BLaER1 (cell line): ENCODE data around the gene ARHGAP30.

ENCODE experiments used
- H3K27ac ChIP-seq: shearing (Covaris generic); formaldehyde crosslinking; 2 replicates; pipeline ENCODE4 v1.8.1; 2022
- H3K27me3 ChIP-seq: shearing (Covaris generic); formaldehyde crosslinking; 2 replicates; pipeline ENCODE4 v1.8.1; 2022
- H3K36me3 ChIP-seq: shearing (Covaris generic); formaldehyde crosslinking; 2 replicates; pipeline ENCODE4 v1.8.1; 2022
- H3K4me1 ChIP-seq: shearing (Covaris generic); formaldehyde crosslinking; 2 replicates; pipeline ENCODE4 v1.8.1; 2022
- H3K4me2 ChIP-seq: shearing (Covaris generic); formaldehyde crosslinking; 2 replicates; pipeline ENCODE4 v1.8.1; 2022
- H3K4me3 ChIP-seq: shearing (Covaris generic); formaldehyde crosslinking; 2 replicates; pipeline ENCODE4 v1.8.1; 2022
- H3K9ac ChIP-seq: shearing (Covaris generic); formaldehyde crosslinking; 2 replicates; pipeline ENCODE4 v1.8.1; 2022
- H3K9me3 ChIP-seq: shearing (Covaris generic); formaldehyde crosslinking; 2 replicates; pipeline ENCODE4 v1.8.1; 2022
- H4K20me1 ChIP-seq: shearing (Covaris generic); formaldehyde crosslinking; 2 replicates; pipeline ENCODE4 v1.8.1; 2022
- Cebpa-rat ChIP-seq: shearing (Covaris generic); IDR thresholded peaks from 2 replicates; pipeline ENCODE4 v1.8.1; 2022

ARHGAP30 gene

GRCh38 chr1:161091796-161092507, 22.3 kb upstream of the ARHGAP30 start:
- H3K27me3 ChIP-seq = no peaks in the 10 kb centered on the region
- no peak overlapping the region for H3K4me3 ChIP-seq
- H4K20me1 ChIP-seq = no peaks in the 10 kb centered on the region
- no peaks in the 10 kb centered on the region for H3K9me3 ChIP-seq
- no peak overlapping the region for H3K27ac ChIP-seq
- H3K4me1 ChIP-seq = peaks cover 3% of the 10 kb centered on the region
- no peaks in the 10 kb centered on the region for H3K36me3 ChIP-seq
- H3K4me2 ChIP-seq = no peak overlapping the region
- no peak for TF ChIP-seq Cebpa-rat
- no peak overlapping the region for H3K9ac ChIP-seq

GRCh38 chr1:161091093-161091492, 21.4 kb upstream of the ARHGAP30 start:
- Histone ChIP-seq H3K4me3 (no peak overlapping the region), H3K9me3 (no peaks in the 10 kb centered on the region), H4K20me1 (no peaks in the 10 kb centered on the region), H3K36me3 (no peaks in the 10 kb centered on the region), H3K4me2 (no peak overlapping the region), H3K27ac (no peak overlapping the region), H3K4me1 (no peaks in the 10 kb centered on the region), H3K9ac (no peak overlapping the region), H3K27me3 (no peaks in the 10 kb centered on the region)
- TF ChIP-seq Cebpa-rat = no peak

GRCh38 chr1:161090617-161091016, 20.9 kb upstream of the ARHGAP30 start:
- no peaks in the 10 kb centered on the region for H4K20me1 ChIP-seq
- H3K9me3 ChIP-seq = no peaks in the 10 kb centered on the region
- H3K27ac ChIP-seq = no peak overlapping the region
- H3K27me3 ChIP-seq = no peaks in the 10 kb centered on the region
- H3K4me1 ChIP-seq = no peaks in the 10 kb centered on the region
- no peaks in the 10 kb centered on the region for H3K36me3 ChIP-seq
- no peak for TF ChIP-seq Cebpa-rat
- no peak overlapping the region for H3K4me2 ChIP-seq
- H3K9ac ChIP-seq = no peak overlapping the region
- no peak overlapping the region for H3K4me3 ChIP-seq

GRCh38 chr1:161089938-161090337, 20.2 kb upstream of the ARHGAP30 start:
- no peak overlapping the region for H3K4me3 ChIP-seq
- no peak overlapping the region for H3K4me2 ChIP-seq
- H3K27ac ChIP-seq = no peak overlapping the region
- no peaks in the 10 kb centered on the region for H3K36me3 ChIP-seq
- H3K4me1 ChIP-seq = no peaks in the 10 kb centered on the region
- TF ChIP-seq Cebpa-rat = no peak
- no peaks in the 10 kb centered on the region for H4K20me1 ChIP-seq
- H3K9ac ChIP-seq = no peak overlapping the region
- no peaks in the 10 kb centered on the region for H3K27me3 ChIP-seq
- no peaks in the 10 kb centered on the region for H3K9me3 ChIP-seq

GRCh38 chr1:161089251-161089924, 19.7 kb upstream of the ARHGAP30 start, which contains the start of gene NECTIN4:
Gene NECTIN4 (minus strand): TSS chr1:161089558. CDS start chr1:161089296, 262 bp downstream.
- no peak for TF ChIP-seq Cebpa-rat
- no peaks in the 10 kb centered on the region for H3K4me1 ChIP-seq
- H3K4me2 ChIP-seq = no peak within 1 kb of the TSS

GRCh38 chr1:161088587-161089110, 19.0 kb upstream of the ARHGAP30 start:
- no peaks in the 10 kb centered on the region for H3K4me1 ChIP-seq
- TF ChIP-seq Cebpa-rat = no peak

More at GRCh38 chr1:161089251-161089924, 19.7 kb upstream of the ARHGAP30 start, which contains the start of gene NECTIN4:
- Histone ChIP-seq H3K27me3 (no peaks in the 10 kb centered on the region), H3K9me3 (no peaks in the 10 kb centered on the region), H3K9ac (no peak within 1 kb of the TSS), H4K20me1 (no peaks in the 10 kb centered on the region), H3K36me3 (no peaks in the 10 kb centered on the region), H3K4me3 (no peak within 1 kb of the TSS), H3K27ac (no peak within 1 kb of the TSS)

GRCh38 chr1:161086457-161086856, 16.8 kb upstream of the ARHGAP30 start:
- no peak for TF ChIP-seq Cebpa-rat
- no peak overlapping the region for H3K9ac ChIP-seq
- no peaks in the 10 kb centered on the region for H3K4me1 ChIP-seq
- H4K20me1 ChIP-seq = no peaks in the 10 kb centered on the region
- H3K27me3 ChIP-seq = no peaks in the 10 kb centered on the region
- H3K4me3 ChIP-seq = no peak overlapping the region
- H3K36me3 ChIP-seq = no peaks in the 10 kb centered on the region
- H3K27ac ChIP-seq = no peak overlapping the region
- no peak overlapping the region for H3K4me2 ChIP-seq
- no peaks in the 10 kb centered on the region for H3K9me3 ChIP-seq

More at GRCh38 chr1:161088587-161089110, 19.0 kb upstream of the ARHGAP30 start:
- no peak overlapping the region for H3K9ac ChIP-seq
- no peak overlapping the region for H3K4me3 ChIP-seq
- no peak overlapping the region for H3K27ac ChIP-seq
- H3K4me2 ChIP-seq = no peak overlapping the region
- H3K9me3 ChIP-seq = no peaks in the 10 kb centered on the region
- no peaks in the 10 kb centered on the region for H3K27me3 ChIP-seq
- no peaks in the 10 kb centered on the region for H4K20me1 ChIP-seq
- no peaks in the 10 kb centered on the region for H3K36me3 ChIP-seq

GRCh38 chr1:161085165-161085564, 15.5 kb upstream of the ARHGAP30 start:
- H3K9ac ChIP-seq = no peak overlapping the region
- H3K27ac ChIP-seq = no peak overlapping the region
- no peaks in the 10 kb centered on the region for H4K20me1 ChIP-seq
- no peaks in the 10 kb centered on the region for H3K27me3 ChIP-seq
- no peaks in the 10 kb centered on the region for H3K4me1 ChIP-seq
- no peaks in the 10 kb centered on the region for H3K9me3 ChIP-seq
- no peaks in the 10 kb centered on the region for H3K36me3 ChIP-seq
- no peak for TF ChIP-seq Cebpa-rat
- H3K4me2 ChIP-seq = no peak overlapping the region
- no peak overlapping the region for H3K4me3 ChIP-seq

GRCh38 chr1:161084597-161084988, 14.9 kb upstream of the ARHGAP30 start:
- Histone ChIP-seq H4K20me1 (no peaks in the 10 kb centered on the region), H3K4me1 (no peaks in the 10 kb centered on the region), H3K9me3 (no peaks in the 10 kb centered on the region), H3K4me3 (no peak overlapping the region), H3K4me2 (no peak overlapping the region), H3K27me3 (no peaks in the 10 kb centered on the region), H3K27ac (no peak overlapping the region), H3K36me3 (no peaks in the 10 kb centered on the region), H3K9ac (no peak overlapping the region)
- TF ChIP-seq Cebpa-rat = no peak
